GM19035 (cell line): ENCODE data around the gene DAGLA.

Experiments used
- ATAC-seq: cut with Tn5 transposase; IDR thresholded peaks from one replicate; pipeline ENCODE4 v1.9.1; 2021; ENCODE audit not compliant: unreplicated experiment

DAGLA gene

DNA sequence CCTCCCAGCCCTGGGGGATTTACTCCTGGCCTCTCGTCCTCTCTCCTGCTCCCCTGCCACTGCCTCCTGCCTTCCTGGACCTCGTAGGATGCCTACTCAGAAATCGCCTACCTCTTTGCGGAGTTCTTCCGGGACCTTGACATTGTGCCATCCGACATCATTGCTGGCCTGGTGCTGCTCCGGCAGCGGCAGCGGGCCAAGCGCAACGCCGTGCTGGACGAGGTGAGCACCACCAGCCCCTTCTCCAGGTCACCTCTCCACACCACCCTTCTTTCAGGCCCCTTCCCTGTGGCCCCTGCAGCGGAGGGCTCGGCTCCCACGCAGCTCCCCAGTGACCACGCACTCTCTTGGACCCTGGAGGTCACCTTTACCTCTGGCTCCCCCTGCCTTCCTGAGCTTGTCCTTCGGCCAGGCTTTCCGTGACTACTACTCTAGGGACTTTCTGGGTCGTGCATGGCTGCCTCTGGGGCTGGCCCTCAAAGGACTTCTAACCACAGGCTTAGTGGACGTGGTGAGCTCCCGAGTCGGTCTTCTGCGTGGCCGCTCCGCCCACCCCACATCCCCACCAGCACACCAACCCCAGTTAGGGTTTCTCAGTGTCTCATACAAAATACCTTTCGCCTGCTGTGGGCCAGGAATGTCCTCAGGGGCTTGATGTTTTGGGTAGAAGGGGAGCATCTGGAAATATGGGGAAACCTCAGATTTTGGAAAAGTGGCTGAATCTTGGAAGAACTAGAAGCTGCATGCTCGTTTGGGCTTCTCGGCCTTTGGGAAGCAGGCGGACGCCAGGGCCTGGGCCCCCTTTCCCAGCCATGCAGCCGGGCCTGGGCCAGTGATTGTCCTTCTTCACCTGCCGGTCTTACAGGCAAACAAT lies 48.1 kb downstream of the DAGLA start:
- no peak for ATAC-seq

DNA sequence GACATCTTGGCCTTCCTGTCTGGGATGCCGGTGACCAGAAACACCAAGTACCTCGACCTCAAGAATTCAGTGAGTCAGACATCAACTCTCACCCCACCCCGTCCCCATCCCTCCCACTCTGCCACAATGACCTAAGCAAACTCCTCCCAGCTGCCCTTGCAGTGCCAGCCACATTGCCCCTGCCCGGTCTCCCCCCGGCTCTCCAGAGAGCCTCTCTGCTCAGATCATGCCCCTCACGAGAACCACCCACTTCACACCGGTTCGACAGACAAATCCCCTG lies 48.7 kb downstream of the DAGLA start:
- ATAC-seq, result no peak

DNA sequence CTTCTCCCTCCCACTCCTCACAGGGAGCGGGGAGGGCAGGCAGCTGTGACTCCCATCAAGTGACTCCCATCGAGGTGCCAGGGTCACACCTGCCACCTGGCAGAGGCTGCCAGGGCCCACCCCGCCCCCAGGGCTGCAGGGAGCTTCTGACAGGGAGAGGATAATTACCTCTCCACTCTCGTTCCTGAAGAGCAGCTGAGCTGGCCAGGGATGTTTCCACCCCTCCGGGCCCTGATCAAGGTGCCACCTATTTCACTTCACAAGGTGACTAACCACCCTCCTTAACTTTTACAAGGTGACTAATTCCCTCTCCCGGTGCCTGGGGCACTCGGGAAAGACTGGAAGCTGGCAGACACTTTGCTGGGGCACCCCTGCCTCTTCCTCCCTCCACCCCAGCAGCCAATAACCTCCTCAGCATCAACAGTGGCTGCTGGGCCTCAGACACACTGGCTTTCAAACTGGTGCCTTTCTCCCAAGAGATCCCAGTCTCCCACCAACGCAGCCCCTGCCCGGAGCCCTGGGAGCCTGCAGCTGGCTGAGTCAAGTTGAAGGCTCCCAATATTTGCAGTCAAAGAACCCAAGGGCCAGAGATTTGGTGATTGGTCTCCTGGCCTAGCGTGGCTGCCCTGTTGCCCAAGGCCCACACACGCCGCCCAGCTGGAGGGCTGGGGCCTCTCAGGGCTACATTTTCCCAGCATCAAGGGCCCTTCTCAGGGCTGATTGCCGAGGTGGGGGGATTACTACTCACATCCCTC lies 50.2 kb downstream of the DAGLA start:
- ATAC-seq, result no peak

DNA sequence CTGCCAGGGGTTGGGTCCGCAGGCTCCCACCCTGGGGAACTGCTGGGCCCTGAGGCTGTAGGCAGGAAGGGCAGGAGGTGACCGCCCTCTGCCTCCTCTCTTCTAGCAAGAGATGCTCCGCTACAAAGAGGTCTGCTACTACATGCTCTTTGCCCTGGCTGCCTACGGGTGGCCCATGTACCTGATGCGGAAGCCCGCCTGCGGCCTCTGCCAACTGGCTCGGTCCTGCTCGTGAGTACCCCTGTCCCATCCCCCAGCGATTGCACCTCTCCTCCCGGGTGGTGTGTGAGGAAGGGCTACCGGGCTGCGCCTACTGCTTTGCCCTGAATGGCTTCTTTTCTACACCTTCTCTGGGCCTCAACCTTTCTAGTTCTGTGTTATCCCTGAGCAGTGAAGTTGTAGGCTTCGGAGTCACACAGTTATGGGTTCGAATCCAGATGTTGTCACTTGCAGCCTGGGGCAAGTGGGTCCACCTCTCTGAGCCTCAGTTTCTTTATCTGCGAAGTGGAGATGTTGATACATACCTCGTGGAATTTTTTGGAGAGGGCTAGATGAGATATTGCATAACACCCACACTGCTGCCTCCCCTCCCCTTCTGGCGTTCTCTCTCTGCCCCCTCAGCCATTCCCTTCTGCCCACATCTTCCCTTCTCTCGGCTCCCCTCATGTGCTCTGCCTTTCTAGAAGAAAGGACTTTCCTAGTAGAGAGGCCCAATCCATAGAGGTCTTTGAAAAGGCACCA lies 51.2 kb downstream of the DAGLA start:
- no peak for ATAC-seq

DNA sequence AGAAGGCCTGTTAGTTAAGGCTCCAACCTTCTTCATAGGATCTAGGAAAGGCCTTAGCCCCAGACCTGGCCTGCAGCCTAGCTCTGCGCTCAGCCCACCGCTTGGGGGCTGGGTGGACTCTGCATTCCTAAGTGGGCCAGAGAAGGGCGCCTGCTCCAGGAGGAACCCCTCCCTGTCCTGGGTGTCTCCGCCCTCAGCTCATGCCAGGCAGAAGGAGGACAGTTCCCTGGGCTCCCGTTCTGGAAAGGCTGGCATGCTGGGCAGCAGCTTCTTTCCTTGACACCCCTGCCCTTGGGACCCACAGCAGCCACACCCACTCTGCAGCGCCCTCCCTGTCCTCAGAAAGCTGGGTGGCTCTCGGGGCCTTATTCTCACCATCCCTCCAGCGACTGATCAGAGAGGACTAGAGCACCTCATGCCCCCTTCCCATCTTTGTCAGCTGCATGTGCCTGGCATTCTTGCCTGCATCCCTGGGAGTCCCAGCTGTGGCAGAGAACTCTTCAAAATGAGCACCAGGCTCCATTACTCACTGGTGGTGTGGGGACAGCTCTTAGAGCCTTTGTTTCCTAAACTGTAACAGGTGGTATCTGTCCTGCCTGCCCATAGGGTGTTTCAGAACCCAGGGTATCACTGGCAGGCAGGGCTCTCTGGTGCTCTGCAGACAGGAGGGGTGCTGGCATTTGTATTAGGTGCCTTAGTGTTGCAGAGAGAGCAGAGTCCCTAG lies 51.9 kb downstream of the DAGLA start:
- no peak for ATAC-seq

DNA sequence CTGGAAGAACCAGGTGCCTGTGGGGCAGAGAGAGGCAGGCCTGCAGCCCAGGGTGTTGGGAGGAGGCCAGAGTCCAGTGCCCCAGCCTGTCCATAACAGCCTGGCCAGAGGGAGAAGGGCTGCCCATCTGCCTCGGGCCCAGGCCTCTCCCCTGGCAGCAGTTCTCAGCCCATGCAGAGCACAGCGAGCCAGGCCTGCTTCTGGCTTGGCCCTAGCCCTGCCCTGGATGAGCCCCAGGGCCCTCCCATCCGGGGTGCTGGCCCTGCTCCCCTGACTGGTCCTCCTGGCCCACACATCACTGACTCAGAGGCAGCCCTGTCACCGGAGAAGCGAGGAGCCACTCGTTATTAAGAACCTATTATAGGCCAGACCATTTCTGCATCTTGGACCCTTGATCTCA lies 52.5 kb downstream of the DAGLA start:
- no peak for ATAC-seq

DNA sequence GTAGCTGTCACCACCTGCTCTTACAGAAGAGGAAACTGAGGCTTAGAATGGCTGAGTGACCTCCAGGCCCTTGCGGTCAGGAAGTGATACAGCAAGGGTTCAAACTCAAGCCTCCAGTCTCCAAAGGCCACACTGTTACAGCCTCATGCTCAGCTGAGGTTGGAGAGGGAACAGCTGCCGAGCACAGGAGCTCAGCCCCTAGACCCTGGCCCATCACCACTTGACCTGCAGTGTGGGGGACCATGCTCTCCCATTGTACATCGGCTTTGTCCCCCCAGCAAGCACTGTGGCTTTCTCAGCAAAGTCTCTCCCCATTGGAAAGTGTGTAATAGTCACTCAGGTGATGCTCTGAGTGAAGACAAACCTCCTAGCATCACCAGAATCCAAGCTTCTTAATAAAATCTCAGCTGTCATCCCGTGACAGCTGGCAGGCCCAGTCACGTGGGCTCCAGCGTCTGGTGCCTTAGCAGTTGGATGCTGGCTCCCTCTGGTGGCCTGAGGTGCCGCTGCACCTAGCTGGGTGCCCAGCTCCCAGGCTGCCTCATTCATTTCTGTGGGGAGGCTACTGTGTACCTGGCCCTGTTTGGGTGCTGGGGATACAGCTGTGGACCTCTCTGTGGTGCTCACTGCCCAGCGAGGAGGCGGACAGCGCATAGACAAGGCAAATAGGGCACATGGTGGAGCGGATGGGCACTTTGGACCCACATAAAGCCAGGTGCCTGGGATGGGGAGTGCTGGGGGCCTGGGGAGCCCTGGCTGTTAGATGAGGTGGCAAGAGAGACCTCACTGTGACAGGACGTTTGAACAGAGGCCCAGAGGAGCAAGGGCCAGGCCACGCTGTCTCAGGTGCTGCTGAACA lies 53.2 kb downstream of the DAGLA start:
- peak; percentile 83 for ATAC-seq

DNA sequence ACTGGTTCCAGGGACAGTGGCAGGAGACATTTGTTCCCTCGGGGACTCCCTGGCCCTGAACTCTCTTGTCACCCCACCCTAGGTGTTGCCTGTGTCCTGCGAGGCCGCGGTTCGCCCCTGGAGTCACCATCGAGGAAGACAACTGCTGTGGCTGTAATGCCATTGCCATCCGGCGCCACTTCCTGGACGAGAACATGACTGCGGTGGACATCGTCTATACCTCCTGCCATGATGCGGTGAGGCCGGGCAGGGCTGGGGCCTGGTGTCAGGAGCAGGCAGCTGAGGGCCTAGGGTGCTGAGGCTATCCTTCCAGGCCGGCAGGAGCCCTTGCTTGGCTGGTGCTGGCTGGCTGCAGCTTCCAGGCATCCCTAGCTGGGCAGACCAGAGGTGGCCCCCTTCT lies 54.6 kb downstream of the DAGLA start:
- ATAC-seq, result no peak

DNA sequence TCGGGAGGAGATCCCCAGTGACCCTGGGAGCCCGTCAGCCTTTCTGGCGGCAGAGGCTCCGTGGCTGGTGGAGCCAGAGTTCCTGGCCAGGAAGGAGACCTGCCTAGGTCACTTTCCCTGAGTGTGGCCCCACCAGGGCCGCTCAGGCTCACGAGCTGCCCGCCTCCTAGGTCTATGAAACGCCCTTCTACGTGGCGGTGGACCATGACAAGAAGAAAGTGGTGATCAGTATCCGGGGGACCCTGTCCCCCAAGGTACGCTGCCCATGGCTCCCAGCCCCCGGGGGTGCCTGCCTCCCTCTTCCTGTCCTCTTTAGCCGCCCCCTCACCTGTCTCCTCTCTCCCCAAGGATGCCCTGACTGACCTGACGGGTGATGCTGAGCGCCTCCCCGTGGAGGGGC lies 55.2 kb downstream of the DAGLA start:
- ATAC-seq, result no peak

DNA sequence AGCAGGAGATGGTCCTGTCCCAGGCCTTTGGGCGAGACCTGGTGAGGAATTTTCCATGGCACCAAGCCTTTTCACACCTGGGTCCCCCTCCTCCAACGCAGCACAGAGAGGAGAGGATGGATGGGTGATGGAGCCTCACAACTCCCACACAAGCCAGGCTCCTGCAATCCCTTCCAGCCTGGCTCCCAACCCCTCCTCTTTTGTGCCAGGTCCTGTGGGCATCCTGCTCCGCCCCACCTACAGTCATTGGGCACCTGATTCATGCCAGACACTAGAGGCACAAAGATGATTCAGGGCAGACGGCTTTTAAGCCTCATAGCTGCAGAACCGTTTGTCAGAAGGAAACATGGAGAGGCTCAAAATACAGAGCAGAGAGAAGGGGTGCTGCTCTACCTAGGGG lies 56.1 kb downstream of the DAGLA start:
- no peak for ATAC-seq

DNA sequence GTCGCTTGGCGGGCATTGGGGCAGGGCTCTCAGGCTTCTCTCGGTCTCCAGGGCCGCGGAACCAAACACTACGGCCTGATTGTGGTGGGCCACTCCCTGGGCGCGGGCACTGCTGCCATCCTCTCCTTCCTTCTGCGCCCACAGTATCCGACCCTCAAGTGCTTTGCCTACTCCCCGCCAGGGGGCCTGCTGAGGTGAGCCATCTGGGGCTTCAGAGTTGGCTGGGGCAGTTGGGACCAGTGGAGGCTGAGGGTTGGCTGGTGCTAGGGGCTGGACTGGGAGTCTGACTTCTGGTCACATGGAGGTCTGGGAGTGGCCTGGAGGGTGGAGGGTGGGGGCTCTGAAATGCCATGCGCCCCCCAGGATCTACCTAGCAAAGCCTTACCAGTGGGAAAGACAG lies 56.9 kb downstream of the DAGLA start:
- ATAC-seq, result no peak

DNA sequence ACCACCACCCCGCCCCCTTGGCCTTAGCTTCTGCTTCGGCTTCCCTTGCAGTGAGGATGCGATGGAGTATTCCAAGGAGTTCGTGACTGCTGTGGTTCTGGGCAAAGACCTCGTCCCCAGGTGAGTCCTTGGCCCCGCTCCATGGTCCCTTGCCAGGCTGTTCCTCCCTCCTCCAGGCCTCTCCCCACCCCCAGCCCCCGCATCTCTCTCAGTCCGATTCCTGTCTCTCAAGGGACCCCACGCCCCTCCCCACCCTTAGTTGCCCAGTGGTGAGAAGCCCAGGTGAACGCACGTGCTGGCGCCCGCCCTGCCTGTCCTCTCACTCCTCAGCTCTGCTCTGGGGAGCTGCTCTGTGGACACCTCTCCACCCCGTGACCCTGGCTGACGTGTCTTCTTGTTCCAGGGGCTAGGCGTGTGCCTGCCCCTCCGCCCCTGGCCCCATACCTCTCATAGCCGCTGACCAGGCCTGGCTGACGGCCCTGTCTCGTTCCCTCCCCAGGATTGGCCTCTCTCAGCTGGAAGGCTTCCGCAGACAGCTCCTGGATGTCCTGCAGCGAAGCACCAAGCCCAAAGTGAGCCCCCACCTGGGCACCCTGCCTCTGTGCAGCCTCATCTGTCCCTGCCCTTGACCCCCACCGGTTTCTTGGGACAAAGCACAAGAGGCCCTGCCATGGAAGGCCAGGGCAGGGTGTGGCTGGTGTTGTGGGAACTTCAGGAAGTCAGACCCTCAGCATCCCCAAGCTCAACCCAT lies 57.6 kb downstream of the DAGLA start:
- ATAC-seq, result no peak

DNA sequence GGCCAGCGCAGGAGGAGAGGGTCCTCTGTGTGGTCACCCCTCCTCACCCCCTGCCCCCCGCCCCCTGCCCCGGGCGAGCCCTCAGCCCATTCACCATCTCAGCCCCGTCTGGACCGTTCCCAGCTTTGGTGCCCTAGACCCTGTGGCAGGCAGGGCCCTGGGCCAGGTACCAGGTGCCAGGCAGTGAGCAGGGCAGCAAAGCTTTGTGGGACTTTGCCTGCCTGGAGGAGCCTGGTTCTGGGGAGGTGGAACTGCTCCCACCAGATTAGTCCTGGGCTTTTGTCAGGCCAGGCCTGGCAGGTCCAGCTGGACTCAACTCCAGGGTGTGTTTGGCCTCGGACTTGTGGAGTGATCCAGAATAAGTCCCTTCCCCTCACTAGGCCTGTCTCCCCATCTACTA lies 58.6 kb downstream of the DAGLA start:
- no peak for ATAC-seq

DNA sequence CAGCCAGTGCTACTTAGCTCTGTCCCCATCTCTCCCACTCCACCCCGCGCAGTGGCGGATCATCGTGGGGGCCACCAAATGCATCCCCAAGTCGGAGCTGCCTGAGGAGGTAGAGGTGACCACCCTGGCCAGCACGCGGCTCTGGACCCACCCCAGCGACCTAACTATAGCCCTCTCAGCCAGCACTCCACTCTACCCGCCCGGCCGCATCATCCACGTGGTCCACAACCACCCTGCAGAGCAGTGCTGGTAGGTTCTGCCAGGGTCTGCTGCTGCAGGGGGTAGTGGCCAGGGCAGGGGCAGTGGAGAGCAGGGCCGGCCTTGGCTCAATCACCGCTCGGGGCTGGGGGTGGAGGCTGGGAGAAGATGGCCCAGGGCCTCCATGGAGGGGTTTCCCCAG lies 59.2 kb downstream of the DAGLA start:
- ATAC-seq, result no peak

DNA sequence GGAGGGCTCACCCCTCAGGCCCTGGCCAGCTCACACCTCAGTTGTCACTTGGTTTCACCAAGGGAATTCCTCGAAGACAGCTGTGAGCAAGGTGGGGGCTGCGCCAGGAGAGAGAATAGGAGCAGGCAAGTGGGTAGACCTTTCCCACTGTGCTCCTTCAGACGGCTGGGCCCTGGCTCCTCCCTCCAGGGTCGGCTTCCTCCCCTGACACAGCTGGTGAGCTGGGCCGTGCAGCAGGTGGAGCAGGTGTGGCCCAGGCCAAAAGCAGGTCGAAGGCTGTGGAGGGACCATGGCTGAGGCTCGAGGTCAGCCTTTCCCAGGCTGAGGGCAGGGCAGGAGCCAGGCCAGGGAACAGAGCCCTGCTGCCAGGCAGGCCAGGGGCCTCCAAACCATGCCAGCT lies 59.8 kb downstream of the DAGLA start:
- ATAC-seq, result no peak

DNA sequence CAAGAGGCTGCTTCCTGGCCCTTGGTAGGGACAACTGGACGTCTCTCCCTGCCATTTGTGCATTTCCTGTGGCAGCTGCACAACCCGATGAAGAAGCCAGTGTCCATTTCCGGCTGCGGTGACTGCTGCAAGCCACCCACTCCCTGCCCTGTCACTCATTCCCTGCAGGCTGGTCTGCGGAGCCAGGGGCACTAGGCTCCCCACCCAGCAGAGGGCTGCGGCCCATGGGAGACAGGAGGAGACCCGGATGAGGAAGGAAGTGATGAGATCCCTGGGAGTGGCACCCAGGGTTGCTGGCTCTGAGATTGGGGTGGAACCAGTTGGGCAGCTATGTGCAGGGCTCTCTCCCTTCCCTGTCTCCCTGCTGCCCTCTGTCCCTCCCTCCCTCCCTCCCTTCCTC lies 62.2 kb downstream of the DAGLA start:
- no peak for ATAC-seq

DNA sequence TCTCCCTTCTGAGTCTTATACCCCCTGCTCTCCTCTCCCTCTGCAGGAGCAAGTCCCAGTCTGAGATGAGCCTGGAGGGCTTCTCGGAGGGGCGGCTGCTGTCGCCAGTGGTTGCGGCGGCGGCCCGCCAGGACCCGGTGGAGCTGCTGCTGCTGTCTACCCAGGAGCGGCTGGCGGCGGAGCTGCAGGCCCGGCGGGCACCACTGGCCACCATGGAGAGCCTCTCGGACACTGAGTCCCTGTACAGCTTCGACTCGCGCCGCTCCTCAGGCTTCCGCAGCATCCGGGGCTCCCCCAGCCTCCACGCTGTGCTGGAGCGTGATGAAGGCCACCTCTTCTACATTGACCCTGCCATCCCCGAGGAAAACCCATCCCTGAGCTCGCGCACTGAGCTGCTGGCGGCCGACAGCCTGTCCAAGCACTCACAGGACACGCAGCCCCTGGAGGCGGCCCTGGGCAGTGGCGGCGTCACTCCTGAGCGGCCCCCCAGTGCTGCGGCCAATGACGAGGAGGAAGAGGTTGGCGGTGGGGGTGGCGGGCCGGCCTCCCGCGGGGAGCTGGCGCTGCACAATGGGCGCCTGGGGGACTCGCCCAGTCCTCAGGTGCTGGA lies 63.4 kb downstream of the DAGLA start:
- no peak for ATAC-seq

DNA sequence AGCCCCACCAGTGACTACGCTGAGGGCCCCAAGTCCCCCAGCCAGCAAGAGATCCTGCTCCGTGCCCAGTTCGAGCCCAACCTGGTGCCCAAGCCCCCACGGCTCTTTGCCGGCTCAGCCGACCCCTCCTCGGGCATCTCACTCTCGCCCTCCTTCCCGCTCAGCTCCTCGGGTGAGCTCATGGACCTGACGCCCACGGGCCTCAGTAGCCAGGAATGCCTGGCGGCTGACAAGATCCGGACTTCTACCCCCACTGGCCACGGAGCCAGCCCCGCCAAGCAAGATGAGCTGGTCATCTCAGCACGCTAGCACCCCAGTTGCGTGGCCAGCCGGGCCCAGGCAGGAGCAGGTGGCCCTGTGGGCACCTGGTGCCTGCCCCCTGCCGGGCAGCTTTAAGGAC lies 64.0 kb downstream of the DAGLA start:
- no peak for ATAC-seq

DNA sequence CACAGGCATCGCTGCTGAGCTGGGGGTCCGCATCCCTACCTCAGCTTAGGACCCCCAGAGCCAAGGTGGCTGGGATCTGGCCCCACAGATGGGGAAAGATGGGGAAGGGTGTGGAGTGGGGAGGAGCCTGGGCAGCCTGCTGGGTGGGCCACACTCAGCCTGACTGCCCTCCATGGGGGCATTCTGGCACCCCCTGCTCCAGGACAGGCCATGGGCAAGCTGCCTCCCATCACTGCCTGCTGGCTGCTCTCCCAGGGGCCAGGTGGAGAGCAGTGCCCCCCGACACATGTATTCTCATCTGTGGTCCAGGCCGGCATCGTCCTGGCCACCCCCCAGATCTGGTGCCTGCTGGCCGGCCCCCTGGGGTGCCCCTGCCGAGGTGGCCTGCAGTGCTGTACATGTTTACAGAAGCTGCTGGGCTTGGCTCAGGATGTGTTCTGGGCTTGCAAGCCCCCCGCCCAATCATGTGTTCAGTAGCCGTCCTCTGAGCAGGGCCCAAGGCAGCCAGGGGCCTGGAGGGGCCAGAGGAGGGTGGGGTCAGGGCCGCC lies 64.5 kb downstream of the DAGLA start:
- no peak for ATAC-seq
